Measurements from ENCODE around the gene PLD3. TPM values are rescaled to one million over a fixed set of nuclear protein-coding genes. Genes with fewer than 3 reads are reported as not detected.
A peak's percentile ranks its signal among the peaks of the same experiment; 100 is the strongest.

The PLD3 gene
- total RNA-seq, 4 donors from 2014 or later = 237 to 302 (median 266) TPM

DNA sequence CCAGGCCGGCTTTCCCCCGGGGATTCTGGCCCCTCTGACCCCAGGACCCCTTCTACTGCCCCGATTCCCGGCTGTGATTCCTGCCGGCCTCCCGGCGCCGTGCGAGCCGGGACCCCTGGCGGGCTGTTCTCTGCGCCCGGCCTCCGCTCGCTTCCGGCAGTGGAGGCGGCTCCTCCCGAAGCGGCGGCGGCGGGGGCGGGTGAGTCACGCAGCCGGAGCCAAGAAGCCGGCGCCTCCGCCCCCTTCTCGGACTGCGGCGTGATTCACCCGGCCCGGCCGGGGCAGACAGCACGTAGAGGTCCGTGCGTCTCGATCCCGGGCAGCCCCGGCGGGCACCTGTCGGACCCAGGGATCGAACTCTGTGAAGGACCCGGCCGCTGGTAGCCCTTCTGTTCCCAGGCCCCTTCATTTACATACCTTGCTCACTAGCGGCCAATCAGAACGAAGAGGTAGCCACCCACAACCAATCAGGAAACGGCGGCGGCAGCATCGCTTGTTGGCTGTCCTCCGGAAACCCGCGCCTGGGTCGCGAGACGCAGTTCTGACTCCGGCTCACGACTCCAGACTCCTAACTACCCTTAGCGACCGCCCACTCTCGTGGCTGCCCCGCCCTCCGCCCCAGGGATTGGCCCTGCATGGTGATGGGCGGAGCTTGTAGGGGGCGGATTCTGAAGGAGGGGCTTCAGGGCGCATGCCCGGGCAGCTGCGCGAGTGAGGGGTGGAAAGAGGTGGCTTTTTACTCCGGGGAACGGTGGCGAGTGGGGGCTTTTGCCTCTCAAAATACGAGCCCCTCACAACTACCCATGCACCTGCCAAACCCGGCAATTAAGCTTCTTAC is 77.2 kb downstream of the PLD3 start, which contains the start of gene SERTAD1:
SERTAD1 (minus strand) TSS at position 543 of the 838 bp plus-strand sequence. CDS start 2,446 bp downstream, outside the sequence.
- WGBS, 2 donors (ENCODE audit: low coverage in 1 of 2) = no CpG with 5 or more reads among the region's 75 CpGs
- peak within 1 kb of the TSS; percentile 71 to 81 for H3K4me3 ChIP-seq
- peaks cover 0 to 47% (median 29%) of the 10 kb centered on the region in 3 donors for H3K4me1 ChIP-seq
- H3K27me3 ChIP-seq = no peaks in the 10 kb centered on the region
- TF ChIP-seq POLR2AphosphoS5 (IDR thresholded peaks at IDR 0.05) (peak; percentile 99), POLR2A (IDR thresholded peaks at IDR 0.05) (peak; percentile 96 to 97), EP300 (IDR thresholded peaks at IDR 0.05) (no peak)
- TF ChIP-seq, protein P1, sequence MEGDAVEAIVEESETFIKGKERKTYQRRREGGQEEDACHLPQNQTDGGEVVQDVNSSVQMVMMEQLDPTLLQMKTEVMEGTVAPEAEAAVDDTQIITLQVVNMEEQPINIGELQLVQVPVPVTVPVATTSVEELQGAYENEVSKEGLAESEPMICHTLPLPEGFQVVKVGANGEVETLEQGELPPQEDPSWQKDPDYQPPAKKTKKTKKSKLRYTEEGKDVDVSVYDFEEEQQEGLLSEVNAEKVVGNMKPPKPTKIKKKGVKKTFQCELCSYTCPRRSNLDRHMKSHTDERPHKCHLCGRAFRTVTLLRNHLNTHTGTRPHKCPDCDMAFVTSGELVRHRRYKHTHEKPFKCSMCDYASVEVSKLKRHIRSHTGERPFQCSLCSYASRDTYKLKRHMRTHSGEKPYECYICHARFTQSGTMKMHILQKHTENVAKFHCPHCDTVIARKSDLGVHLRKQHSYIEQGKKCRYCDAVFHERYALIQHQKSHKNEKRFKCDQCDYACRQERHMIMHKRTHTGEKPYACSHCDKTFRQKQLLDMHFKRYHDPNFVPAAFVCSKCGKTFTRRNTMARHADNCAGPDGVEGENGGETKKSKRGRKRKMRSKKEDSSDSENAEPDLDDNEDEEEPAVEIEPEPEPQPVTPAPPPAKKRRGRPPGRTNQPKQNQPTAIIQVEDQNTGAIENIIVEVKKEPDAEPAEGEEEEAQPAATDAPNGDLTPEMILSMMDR (IDR thresholded peaks at IDR 0.05) = peak in 3 of 4 experiments; percentile 79 to 94 (median 80)
- H3K27ac ChIP-seq = peak within 1 kb of the TSS; percentile 94 to 100 (median 98)
- no peaks in the 10 kb centered on the region for H3K9me3 ChIP-seq
- H3K36me3 ChIP-seq = peaks cover 0 to 16% of the 10 kb centered on the region in 2 donors
- peak; percentile 92 for ATAC-seq

Small RNA genes within 50 kb of the gene (small RNA-seq; reads per million reads assigned to genes)
- 0 reads per million in 4 donors for gene MIR6796
- 0 reads per million in 4 donors for gene RF00019
- gene RNU6-945P = 0 reads per million in 4 donors

Other genes with a start within 250 kb of the PLD3 start
- 10 to 100 TPM in 3 of 4 donors, 1 to 10 TPM in 1; 9.8 to 21.3 (median 16.4) TPM for gene MAP3K10, start 157.3 kb upstream of the PLD3 start, total RNA-seq
- not detected for gene TTC9B, start 130.3 kb upstream of the PLD3 start, total RNA-seq
- gene CCNP, start 122.0 kb upstream of the PLD3 start, total RNA-seq = under 1 TPM in 1 of 4 donors, not detected in 3; 0.13 TPM
- 10 to 100 TPM; 64.2 to 88.9 (median 72.8) TPM for gene AKT2, start 63.4 kb upstream of the PLD3 start, total RNA-seq
- gene C19orf47, start 298 bp upstream of the PLD3 start, total RNA-seq = 10 to 100 TPM in 3 of 4 donors, 1 to 10 TPM in 1; 10.0 to 29.7 (median 19.2) TPM
- 1 to 10 TPM in 1 of 4 donors, under 1 TPM in 1, not detected in 2; 0.19 to 1.1 TPM for gene HIPK4, start 41.5 kb downstream of the PLD3 start, total RNA-seq
- gene PRX, start 64.7 kb downstream of the PLD3 start, total RNA-seq = 10 to 100 TPM in 1 of 4 donors, 1 to 10 TPM in 3; 4.5 to 12.7 (median 6.7) TPM
- 10 to 100 TPM; 16.6 to 22.1 (median 18.9) TPM for gene SERTAD1, start 77.3 kb downstream of the PLD3 start, total RNA-seq
- gene SERTAD3, start 95.6 kb downstream of the PLD3 start, total RNA-seq = 10 to 100 TPM; 22.1 to 30.2 (median 26.4) TPM
- gene BLVRB, start 117.0 kb downstream of the PLD3 start, total RNA-seq = 100 to 1,000 TPM; 146 to 209 (median 164) TPM
- gene SPTBN4, start 118.3 kb downstream of the PLD3 start, total RNA-seq = 1 to 10 TPM; 4.7 to 9.4 (median 5.9) TPM
- 10 to 100 TPM; 30.3 to 50.1 (median 37.7) TPM for gene SHKBP1, start 228.2 kb downstream of the PLD3 start, total RNA-seq